Retinal pigment epithelial cell (primary cell): ENCODE results near the gene SCGB1D1.

ENCODE experiments used
- DNase-seq: peaks from one replicate; pipeline ENCODE4 v3.0.0-alpha.2; 2010; ENCODE audit warnings: low read depth
- H3K4me3 ChIP-seq: 2 replicates; pipeline ENCODE4 v1.5.1; 2011; ENCODE audit warnings: mild to moderate bottlenecking, low read length, control low read depth, moderate library complexity
- TF ChIP-seq, protein P1 (sequence below): conservative IDR thresholded peaks from 2 replicates; pipeline ENCODE4 v1.5.1; 2011; ENCODE audit warnings: low read depth, low read length, control low read depth, inconsistent platforms

Gene SCGB1D1

GRCh38 chr11:62190011-62190410, at the start of gene SCGB1D1:
SCGB1D1 (plus strand) TSS chr11:62190216; CDS start chr11:62190285, 69 bp downstream.
- no peak within 1 kb of the TSS for H3K4me3 ChIP-seq
- TF ChIP-seq, protein P1, sequence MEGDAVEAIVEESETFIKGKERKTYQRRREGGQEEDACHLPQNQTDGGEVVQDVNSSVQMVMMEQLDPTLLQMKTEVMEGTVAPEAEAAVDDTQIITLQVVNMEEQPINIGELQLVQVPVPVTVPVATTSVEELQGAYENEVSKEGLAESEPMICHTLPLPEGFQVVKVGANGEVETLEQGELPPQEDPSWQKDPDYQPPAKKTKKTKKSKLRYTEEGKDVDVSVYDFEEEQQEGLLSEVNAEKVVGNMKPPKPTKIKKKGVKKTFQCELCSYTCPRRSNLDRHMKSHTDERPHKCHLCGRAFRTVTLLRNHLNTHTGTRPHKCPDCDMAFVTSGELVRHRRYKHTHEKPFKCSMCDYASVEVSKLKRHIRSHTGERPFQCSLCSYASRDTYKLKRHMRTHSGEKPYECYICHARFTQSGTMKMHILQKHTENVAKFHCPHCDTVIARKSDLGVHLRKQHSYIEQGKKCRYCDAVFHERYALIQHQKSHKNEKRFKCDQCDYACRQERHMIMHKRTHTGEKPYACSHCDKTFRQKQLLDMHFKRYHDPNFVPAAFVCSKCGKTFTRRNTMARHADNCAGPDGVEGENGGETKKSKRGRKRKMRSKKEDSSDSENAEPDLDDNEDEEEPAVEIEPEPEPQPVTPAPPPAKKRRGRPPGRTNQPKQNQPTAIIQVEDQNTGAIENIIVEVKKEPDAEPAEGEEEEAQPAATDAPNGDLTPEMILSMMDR = no peak
- no peak for DNase-seq

DNA sequence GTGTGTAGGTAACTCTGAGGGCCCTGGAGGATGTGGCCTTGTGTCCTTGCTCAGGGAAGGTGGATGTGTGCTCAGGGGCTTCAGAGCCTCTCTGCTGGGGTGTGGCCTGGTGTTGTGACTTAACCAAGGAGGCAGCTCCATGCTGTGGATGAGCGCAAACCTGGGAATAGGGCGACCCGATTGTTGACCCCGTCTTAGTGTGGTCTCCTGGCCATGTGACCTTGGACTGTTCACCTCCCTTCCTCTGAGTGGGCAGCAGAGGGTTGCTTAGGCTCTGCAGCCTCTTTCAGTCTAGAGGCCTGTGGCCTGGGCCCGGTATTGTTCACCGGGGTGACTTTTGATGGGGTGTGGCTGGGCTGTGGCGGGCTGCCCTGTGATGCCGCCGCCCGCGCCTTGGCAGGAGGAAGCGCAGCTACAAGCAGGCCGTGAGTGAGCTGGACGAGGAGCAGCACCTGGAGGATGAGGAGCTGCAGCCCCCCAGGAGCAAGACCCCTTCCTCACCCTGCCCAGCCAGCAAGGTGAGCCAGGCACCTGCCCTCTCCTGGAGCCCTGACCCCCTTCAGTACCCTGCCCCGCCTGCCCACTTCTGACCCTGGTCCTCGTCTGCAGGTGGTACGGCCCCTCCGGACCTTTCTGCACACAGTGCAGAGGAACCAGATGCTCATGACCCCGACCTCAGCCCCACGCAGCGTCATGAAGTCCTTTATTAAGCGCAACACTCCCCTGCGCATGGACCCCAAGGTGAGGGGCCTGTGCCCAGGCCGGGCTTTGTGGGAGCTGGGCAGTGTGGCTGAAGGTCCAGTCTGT, 49.5 kb upstream of the SCGB1D1 start:
- TF ChIP-seq, protein P1 = no peak
- H3K4me3 ChIP-seq = no peak overlapping the region
- DNase-seq = no peak

DNA sequence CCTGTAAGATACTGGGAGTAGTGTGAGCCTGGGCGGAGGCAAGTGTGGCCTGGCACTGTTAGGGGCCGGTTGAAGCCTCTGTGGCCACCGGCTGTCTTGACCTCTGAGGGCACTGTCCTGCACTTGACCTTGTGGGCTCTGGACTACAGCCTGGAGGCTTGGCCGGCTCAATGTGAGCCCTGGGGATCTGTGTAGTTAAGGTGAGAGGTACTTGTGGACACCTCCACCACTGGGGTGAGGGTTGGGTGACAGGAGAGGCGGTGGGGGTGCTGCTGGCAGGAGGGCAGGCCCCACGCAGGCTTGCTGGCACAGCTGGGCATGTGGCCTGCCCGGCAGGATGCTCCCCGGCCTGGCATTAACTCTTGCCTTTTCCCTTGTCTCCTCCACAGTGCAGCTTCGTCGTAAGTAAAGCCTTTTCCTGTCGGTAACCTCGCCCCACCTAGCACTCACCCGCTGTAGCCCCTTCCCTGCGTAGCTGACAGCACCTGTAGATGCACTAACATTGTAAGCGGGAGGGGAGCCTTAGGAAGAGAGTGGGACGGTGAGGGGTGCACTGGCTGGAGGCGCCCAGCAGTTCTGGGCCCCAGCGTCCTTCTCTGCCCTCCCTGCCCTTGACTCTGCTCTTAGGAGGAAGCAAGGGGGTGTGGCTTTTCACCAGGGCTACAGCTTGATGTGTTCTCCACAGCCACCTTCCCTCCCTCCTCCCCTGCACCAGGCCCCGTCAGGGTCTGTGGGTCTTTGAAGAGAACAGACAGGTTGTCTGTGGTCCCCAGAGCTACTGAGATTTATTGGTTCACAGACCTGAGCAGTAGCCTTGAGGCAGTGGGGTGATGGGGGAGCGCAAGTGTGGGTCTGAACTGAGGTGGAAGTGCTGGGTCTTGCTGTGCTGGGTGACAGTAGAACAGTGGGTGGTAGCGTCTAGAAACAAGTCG, 48.6 kb upstream of the SCGB1D1 start:
- TF ChIP-seq, protein P1 = no peak
- no peak for DNase-seq
- H3K4me3 ChIP-seq = no peak overlapping the region

DNA sequence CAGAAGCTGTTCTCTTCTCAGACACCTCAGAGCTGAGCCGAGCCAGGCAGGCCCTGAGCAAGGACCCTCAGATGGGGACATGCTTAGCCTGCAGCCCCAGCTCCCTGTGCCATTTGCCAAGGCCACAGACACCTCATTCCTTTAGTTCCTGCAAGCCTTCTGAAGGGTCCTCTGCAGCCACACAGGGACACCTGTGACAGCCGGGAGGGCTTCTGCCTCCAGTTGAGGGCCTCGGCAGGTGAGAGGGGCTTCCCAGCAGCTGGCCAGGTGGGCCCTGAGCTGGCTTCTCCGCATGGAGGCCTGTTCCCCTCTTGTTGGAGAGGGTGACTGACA, 48.0 kb upstream of the SCGB1D1 start:
- no peak overlapping the region for H3K4me3 ChIP-seq
- DNase-seq = no peak
- TF ChIP-seq, protein P1 = no peak

DNA sequence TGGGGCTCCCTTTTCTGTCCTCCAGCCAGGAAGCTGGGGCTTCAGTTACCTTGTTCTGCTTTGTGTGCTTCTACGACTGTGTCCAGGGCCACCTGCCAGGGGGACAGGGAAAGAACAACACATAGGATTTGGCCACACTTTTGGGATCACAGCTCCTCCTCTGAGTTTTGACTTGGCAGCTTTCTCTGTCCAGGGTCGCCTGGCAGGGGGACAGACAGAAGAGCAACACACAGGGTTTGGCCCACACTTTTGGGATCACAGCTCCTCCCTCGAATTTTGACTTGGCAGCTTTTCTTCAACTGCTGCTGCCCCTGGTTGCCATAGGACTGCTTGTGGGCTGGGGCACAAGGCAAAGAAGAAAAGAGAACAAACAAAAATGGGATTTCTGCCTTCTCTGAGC, 47.1 kb upstream of the SCGB1D1 start:
- no peak for DNase-seq
- H3K4me3 ChIP-seq = no peak overlapping the region
- TF ChIP-seq, protein P1 = no peak

DNA sequence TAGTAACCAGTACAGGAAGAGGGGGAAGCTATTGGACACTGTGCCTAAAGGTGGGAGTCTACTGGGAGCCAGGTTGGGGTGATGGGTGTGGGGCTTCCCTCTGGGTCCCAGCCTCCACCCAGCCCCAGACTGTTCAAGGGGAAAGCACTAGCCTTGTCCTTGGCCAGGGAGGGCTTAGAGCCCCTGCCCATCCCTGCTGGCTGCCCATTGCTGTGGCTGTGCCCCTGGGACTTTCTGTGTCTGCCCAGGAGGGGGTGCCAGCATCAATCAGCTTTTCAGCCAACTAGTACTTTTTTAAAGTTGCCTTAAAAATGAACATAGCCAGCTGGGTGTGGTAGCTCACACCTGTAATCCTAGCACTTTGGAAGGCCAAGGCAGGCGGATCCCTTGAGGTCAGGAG, 46.3 kb upstream of the SCGB1D1 start:
- DNase-seq = no peak

More for the DNA sequence above, 46.3 kb upstream of the SCGB1D1 start:
- H3K4me3 ChIP-seq = no peak overlapping the region
- TF ChIP-seq, protein P1 = peak; percentile 41
